ENCODE data around the gene COL11A1. TPM values are rescaled to one million over a fixed set of nuclear protein-coding genes. Genes with fewer than 3 reads are reported as not detected.
"Not testable (repeated sequence)": the region's sequence is repeated elsewhere in the genome, so short reads cannot be mapped to it uniquely, and the experiment has no call there.

The COL11A1 gene
- polyA plus RNA-seq, 1 donor from 2014 or later, result 4.6 TPM

DNA sequence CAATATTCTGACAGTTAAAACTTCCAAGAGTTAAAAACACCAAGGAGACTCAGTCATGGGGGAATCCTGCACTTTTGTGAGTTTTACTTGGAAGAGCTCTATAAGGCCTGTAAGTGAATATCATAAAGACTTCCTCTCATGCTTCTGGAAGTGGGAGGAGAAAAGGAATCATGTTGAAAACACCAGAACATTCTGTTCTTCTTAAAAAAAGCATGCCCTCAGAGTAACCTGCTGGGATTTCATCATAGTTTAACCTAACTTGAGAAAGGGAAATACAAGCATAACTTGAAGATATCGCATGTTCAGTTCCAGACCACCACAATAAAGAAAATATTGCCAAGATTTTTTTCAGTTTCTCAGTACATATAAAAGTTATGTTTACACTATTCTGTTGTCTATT is 51.9 kb downstream of the COL11A1 start:
- TF ChIP-seq EZH2 (IDR thresholded peaks at IDR 0.05; ENCODE audit: borderline replicate concordance, insufficient read depth, low read length, poor library complexity, severe bottlenecking), result no peak
- TF ChIP-seq EP300 (conservative IDR thresholded peaks at IDR 0.05; ENCODE audit: poor library complexity, severe bottlenecking), result no peak
- TF ChIP-seq SMC3 (conservative IDR thresholded peaks at IDR 0.05; ENCODE audit: poor library complexity), result no peak
- no peak for TF ChIP-seq MXI1 (conservative IDR thresholded peaks at IDR 0.05; ENCODE audit: poor library complexity, severe bottlenecking)
- Histone ChIP-seq H3K9me2 (ENCODE audit: insufficient read depth, low read length) (no peaks in the 10 kb centered on the region), H3K4me2 (ENCODE audit: low read length) (no peak overlapping the region), H2AFZ (ENCODE audit: low read depth, low read length) (no peak overlapping the region), H3K9ac (ENCODE audit: low read length) (no peak overlapping the region), H3K4me3 (ENCODE audit: low read length) (no peak overlapping the region), H3F3A (ENCODE audit: insufficient read depth, low read length, poor library complexity, severe bottlenecking) (no peaks in the 10 kb centered on the region), H3K36me3 (ENCODE audit: insufficient read depth, low read length) (no peaks in the 10 kb centered on the region), H3K27ac (ENCODE audit: low read length) (no peak overlapping the region), H3K79me2 (replicated peaks; ENCODE audit: insufficient read depth, low read length) (no peaks in the 10 kb centered on the region), H3K27me3 (ENCODE audit: insufficient read depth, low read depth, low read length) (no peaks in the 10 kb centered on the region), H4K20me1 (ENCODE audit: insufficient read depth) (no peaks in the 10 kb centered on the region), H3K9me3 (ENCODE audit: low read length) (no peaks in the 10 kb centered on the region)

DNA sequence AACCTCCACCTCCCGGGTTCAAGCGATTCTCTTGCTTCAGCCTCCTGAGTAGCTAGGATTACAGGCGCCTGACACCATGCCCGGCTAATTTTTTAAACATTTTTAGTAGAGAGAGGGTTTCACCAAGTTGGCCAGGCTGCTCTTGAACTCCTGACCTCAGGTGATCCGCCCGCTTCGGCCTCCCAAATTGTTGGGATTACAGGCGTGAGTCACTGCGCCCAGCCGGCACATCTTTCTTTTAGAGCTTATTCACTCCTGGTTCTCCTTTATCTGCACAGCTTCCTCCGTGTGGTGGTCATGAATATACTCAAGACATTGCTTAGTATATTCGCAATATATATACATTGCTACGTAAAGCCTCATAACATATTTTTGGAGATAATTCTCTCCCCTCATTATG is 80.2 kb downstream of the COL11A1 start:
- not testable (repeated sequence) for H3F3A ChIP-seq (ENCODE audit: insufficient read depth, low read length, poor library complexity, severe bottlenecking); H3K4me3 ChIP-seq (ENCODE audit: low read length); H3K27ac ChIP-seq (ENCODE audit: low read length); H3K36me3 ChIP-seq (ENCODE audit: insufficient read depth, low read length); H4K20me1 ChIP-seq (ENCODE audit: insufficient read depth); H3K9me3 ChIP-seq (ENCODE audit: low read length); H3K4me2 ChIP-seq (ENCODE audit: low read length); H3K27me3 ChIP-seq (ENCODE audit: insufficient read depth, low read depth, low read length); H3K9ac ChIP-seq (ENCODE audit: low read length); H2AFZ ChIP-seq (ENCODE audit: low read depth, low read length); H3K9me2 ChIP-seq (ENCODE audit: insufficient read depth, low read length); H3K79me2 ChIP-seq (replicated peaks; ENCODE audit: insufficient read depth, low read length)

DNA sequence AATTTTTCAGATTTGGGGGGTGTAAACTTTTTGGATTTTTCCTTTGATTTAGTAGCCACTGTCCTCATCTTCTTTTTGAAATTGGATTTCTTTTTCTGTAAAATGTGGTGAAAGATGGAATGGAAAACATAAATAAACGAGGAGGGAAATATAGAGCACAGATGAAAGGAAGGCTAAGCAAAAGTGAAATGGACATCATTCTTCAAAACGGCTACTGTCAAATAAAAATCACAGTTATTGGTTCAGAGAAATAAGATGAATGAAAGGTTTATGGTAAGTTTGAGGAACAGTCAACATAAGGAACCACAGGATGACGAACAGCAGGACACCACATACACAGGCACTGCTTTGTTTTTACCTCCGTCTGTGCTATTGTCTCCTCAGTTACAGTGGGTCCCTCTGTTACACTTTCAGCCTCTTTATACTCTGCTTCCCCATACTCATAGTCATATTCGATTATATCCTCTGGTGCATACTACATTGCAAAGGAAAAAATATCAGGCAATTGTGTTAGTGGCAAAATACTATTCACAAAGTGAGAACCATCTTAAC is 82.4 kb downstream of the COL11A1 start:
- no peak for TF ChIP-seq SMC3 (conservative IDR thresholded peaks at IDR 0.05; ENCODE audit: poor library complexity)
- TF ChIP-seq TAF1 (IDR thresholded peaks at IDR 0.05; ENCODE audit: low read depth), result no peak
- TF ChIP-seq EP300 (conservative IDR thresholded peaks at IDR 0.05; ENCODE audit: poor library complexity, severe bottlenecking), result no peak
- TF ChIP-seq, protein P1, sequence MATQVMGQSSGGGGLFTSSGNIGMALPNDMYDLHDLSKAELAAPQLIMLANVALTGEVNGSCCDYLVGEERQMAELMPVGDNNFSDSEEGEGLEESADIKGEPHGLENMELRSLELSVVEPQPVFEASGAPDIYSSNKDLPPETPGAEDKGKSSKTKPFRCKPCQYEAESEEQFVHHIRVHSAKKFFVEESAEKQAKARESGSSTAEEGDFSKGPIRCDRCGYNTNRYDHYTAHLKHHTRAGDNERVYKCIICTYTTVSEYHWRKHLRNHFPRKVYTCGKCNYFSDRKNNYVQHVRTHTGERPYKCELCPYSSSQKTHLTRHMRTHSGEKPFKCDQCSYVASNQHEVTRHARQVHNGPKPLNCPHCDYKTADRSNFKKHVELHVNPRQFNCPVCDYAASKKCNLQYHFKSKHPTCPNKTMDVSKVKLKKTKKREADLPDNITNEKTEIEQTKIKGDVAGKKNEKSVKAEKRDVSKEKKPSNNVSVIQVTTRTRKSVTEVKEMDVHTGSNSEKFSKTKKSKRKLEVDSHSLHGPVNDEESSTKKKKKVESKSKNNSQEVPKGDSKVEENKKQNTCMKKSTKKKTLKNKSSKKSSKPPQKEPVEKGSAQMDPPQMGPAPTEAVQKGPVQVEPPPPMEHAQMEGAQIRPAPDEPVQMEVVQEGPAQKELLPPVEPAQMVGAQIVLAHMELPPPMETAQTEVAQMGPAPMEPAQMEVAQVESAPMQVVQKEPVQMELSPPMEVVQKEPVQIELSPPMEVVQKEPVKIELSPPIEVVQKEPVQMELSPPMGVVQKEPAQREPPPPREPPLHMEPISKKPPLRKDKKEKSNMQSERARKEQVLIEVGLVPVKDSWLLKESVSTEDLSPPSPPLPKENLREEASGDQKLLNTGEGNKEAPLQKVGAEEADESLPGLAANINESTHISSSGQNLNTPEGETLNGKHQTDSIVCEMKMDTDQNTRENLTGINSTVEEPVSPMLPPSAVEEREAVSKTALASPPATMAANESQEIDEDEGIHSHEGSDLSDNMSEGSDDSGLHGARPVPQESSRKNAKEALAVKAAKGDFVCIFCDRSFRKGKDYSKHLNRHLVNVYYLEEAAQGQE (IDR thresholded peaks at IDR 0.05; ENCODE audit: borderline replicate concordance), result no peak
- no peak for TF ChIP-seq EZH2 (IDR thresholded peaks at IDR 0.05; ENCODE audit: borderline replicate concordance, insufficient read depth, low read length, poor library complexity, severe bottlenecking)
- no peak for TF ChIP-seq RAD21 (conservative IDR thresholded peaks at IDR 0.05)
- TF ChIP-seq CTCF (IDR thresholded peaks at IDR 0.05; ENCODE audit: poor library complexity, severe bottlenecking), result no peak
- TF ChIP-seq MXI1 (conservative IDR thresholded peaks at IDR 0.05; ENCODE audit: poor library complexity, severe bottlenecking), result no peak
- TF ChIP-seq POLR2AphosphoS5 (IDR thresholded peaks at IDR 0.05), result no peak
- no peak overlapping the region for H3K4me3 ChIP-seq (ENCODE audit: low read length)
- no peaks in the 10 kb centered on the region for H3K36me3 ChIP-seq (ENCODE audit: insufficient read depth, low read length)
- H4K20me1 ChIP-seq (ENCODE audit: insufficient read depth), result no peaks in the 10 kb centered on the region
- H3K9me3 ChIP-seq (ENCODE audit: low read length), result no peaks in the 10 kb centered on the region
- no peak overlapping the region for H3K9ac ChIP-seq (ENCODE audit: low read length)
- H3K4me2 ChIP-seq (ENCODE audit: low read length), result no peak overlapping the region
- no peak overlapping the region for H2AFZ ChIP-seq (ENCODE audit: low read depth, low read length)
- H3K27ac ChIP-seq (ENCODE audit: low read length), result no peak overlapping the region
- no peaks in the 10 kb centered on the region for H3K9me2 ChIP-seq (ENCODE audit: insufficient read depth, low read length)
- H3K27me3 ChIP-seq (ENCODE audit: insufficient read depth, low read depth, low read length), result no peaks in the 10 kb centered on the region
- no peaks in the 10 kb centered on the region for H3K79me2 ChIP-seq (replicated peaks; ENCODE audit: insufficient read depth, low read length)
- no peaks in the 10 kb centered on the region for H3F3A ChIP-seq (ENCODE audit: insufficient read depth, low read length, poor library complexity, severe bottlenecking)

Measured in neural cell (in vitro differentiated cells).